Left forelimb (tissue), 1 donor: ENCODE measurements around the gene PLPP4.

Experiments used
- DNase-seq: peaks from one replicate; pipeline ENCODE4 v3.0.0-alpha.2; 2018; ENCODE audit warnings: low spot score

Gene PLPP4

DNA sequence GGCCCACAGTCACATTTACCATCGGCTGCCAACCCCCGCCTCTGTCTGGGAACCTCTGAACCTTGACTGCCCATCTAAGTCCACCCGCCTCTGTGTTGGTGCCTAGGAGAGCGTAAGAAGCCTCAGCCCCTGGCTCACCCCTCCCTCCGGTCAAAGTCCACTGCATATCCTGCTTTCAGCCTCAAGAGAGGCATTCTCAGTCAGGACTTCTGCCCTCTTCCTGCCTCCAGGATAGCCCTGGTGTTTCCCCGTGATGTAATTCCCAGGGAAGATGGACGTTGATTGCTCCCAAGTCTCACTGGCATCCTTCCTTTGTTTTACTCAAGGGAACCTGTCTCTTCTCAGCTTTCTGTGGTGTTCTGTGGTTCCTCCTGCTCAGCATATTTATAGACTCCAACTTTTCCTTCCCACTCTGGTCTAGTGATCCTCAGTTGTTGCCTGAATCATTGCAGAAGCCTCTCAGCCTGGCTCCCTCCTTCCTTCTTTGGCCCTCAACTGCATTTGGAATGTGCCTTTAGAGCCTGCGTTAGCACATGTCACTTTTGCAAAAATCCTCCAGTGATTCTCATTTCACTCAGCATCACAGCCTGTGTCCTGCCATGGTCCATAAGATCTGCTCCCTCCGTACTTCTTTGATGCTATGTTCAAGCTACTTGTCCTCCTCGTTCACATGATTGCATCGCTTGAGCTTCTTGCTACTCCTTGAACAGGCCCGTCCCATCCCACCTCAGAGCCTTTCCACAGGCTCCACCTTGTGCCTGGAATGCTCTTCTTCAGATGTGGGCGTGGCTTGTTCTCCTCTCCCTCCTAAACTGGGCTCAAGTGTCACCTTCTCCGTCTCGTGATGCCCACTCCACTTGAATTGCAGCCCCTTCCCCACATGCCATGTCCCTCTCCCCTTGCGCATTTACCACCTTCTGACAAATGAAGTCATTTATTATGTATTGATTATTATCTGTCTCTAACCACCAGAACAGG is 124.2 kb downstream of the PLPP4 start:
- no peak for DNase-seq

- no peak for DNase-seq
These were observed 125.7 kb downstream of the PLPP4 start for GRCh38 chr10:120582753-120583152.

DNA sequence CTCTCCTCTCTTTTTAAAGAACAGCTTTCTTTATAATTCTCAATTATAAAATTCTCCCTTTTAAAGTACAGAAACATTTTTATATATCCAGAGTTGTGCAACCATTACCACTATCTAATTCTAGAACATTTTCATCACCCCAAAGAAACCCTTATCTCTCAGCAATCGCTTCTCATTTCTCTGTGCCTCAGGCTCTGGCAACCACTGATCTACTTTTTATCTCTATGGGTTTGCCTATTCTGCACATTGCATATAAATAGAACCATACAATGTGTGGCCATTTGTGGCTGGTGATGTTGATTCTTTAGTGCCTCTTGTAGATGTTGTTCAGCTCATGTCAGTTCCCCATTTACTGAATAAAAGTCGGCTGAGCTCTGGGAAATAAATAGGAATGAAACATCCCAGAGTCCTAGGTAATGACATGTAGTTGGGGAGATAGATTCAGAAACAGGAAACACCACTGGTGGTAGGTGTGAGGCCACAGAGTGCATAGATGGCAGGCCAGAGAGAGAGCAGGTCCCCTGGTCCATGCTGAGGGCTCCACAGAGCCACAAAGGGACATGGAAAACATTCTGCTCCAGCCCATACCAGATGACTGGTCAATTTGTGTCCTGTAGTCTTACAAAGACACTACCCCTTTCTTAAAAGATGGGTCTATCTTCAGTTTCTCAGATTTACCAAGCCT is 126.5 kb downstream of the PLPP4 start:
- DNase-seq = no peak

DNA sequence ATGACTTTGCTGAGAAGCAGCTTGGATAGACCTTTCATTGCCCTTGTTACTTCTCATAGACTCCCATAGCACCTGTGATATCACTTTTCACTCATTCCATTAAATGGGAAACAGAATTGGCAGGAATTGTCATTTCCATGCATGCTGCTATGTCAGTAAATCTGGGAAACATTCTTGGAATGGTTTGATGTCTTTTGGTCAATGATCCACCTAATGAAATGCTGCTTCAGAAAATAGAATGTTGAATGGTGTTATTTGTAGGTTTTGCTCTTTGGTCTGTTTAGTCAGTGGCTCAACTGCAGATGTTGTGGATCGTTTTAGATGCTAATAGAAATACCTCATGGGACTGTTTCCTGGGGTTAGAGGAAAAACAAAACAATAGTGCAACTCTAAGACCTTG is 127.8 kb downstream of the PLPP4 start:
- DNase-seq = no peak

DNA sequence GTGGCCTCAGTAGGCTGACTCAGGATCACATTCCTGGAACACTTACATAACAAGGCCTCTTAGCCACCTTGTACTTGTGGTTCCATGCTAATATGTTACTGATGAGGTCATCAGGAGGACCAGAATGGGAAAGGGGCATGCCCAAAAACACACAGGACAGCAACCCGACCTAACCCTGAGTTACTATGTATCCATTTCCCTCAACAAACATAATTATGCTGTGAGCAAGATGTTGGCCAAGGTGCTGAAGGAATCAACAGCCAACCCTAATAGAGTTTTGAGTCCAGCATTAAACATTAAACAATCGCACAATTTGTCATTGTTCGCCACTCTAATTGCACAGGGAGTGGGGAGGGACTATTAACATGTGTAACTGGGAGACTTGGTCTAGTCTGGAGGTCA is 129.4 kb downstream of the PLPP4 start:
- no peak for DNase-seq

DNA sequence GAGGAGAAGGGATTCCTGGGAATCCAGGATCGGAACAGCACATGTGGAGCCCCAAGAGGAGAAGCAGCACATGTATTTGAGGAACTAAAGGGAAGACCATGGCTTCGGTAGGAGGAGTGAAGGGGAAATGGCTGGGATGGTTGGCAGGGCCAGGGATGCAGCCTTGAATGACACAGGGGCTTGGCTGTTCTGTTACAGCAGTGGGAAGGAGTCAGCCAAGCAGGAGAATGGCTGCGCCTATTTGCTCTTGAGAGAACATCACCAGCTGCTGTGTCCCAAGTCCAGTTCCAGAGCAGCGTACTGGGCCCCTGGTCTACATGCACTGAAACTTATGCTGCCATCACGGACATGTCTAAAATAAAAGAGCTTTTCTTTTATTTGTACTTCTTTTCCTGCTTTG is 130.0 kb downstream of the PLPP4 start:
- no peak for DNase-seq

GRCh38 chr10:120588311-120588710 is 131.3 kb downstream of the PLPP4 start:
- no peak for DNase-seq

- DNase-seq = no peak
These were observed 136.7 kb downstream of the PLPP4 start for GRCh38 chr10:120593693-120594092.

DNA sequence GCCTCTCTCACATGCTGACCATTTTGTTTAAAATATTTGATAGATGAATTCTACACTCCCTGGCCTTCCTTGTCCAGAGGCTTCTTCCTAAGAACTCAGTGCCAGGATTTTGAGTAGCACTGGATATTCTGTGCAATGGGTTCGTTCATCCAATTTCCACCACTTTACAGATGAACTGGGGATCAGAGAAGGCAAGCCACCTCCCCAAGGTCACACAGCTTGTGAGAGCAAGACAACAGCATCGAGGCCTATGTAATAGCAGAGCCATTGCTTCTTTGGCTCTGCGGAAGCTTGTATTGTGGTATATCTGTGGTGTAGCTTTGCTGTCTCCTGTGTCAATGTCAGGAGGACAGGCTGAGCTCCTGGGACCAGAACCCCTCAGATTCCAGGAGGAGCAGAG is 140.9 kb downstream of the PLPP4 start:
- DNase-seq = no peak

- no peak for DNase-seq
These were observed 141.4 kb downstream of the PLPP4 start for GRCh38 chr10:120598386-120598785.

DNA sequence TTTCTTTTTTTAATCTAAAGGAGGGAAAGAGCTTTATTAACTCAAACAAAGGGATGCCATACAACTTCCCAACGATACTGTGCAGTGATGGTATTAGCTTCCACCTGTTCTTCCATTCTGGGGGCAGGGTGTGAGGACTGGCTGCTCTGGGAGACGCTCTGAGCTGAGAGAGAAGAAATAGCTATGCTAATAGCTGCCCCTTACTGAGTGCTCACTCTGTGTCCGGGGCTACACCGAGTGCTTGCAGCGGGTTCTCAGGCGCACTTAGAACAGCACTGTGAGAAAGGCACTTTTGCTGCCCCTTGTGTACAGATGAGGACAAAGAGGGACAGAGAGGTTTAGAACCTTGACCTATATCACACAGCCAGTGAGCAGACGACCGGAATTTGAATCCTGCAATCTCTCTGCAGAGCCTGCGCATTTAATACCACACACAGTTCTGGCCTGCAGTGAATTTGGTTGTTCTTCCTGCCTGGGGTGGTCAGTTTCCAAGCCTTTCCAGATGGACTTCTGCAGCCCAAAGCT is 142.2 kb downstream of the PLPP4 start:
- DNase-seq = no peak

GRCh38 chr10:120600871-120601649 is 144.0 kb downstream of the PLPP4 start:
- no peak for DNase-seq

GRCh38 chr10:120601999-120602398 is 145.0 kb downstream of the PLPP4 start:
- no peak for DNase-seq

- no peak for DNase-seq
These were observed 148.4 kb downstream of the PLPP4 start for GRCh38 chr10:120605410-120605809.

- DNase-seq = no peak
These were observed 149.2 kb downstream of the PLPP4 start for GRCh38 chr10:120606051-120606764.

DNA sequence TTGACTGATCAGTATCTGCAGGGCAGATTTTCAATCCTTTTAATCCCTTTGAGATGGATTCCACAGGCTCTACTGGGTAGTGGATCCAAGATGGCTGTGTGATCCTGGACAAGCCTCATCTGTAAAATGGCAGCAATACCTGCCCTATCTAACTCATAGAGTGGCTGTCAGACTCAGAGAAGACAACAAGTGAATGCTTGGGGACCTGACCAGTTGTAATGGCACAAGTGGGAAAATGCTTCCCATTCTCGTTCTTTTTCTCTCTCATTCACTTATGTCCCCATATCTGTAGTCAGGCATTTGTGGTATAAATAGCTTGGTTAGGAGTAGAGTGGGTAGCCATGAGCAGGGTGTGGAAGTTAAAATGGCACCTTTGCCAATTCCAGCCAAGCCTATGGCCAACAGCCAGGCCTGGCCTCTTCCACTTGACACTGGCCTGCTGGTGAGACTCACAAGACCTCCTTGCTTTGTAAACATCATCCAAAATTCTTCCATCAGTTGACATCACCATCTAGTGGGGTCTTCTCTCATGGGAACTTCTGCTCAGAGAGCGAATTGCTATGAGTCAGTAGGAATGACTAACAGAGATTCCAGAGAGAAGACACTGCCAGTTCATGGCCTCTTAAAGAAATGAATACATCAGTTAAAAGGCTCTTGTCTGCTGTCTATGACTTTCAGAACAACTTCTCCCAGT is 150.1 kb downstream of the PLPP4 start:
- DNase-seq = no peak

DNA sequence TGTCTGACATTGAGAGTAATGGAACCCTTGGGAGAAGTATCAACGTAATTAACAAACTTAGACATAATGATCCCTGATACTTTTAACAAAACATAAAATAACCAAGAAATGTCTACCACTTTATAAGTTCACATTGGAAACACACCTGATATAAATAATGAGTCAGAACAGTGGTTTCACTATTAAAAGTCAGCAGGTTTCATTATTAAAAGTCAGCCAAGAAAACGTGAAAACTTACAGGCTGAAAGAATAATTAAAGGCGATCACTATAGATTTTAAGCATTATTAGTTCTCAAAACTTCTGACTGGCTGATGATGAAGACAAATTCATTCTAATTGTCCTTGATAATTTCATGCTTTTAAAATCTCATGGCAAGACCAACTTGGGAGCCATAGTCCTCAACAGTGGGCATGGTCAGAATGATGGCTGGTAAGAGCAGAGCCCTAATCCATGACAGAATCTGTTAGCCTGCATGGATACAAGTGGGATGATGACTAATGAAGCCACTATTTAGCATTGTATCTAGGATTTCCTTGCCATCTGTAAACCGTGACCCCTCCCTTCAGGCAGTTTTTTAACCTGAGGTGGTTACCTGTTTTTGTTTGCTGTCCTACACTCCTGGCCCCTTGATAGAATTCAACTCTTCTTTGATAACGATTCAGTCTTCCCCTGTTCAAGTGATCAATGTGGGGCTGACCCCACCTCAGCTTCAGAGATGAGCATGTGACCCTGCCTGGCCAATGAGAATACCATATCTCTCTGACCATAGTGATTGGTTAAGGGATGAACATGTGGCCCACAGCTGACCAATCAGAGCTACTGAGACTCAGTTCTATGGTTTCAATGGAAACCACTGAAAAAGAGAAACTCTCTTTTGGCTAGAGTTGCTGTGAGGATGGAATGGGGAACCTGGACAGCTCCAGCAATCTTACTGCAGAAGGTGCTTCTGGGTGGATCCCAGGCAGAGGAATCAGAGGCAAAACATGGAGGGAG is 151.0 kb downstream of the PLPP4 start:
- DNase-seq = no peak

- DNase-seq = no peak
These were observed 152.0 kb downstream of the PLPP4 start for GRCh38 chr10:120609006-120609405.

GRCh38 chr10:120610791-120611190 is 153.8 kb downstream of the PLPP4 start:
- no peak for DNase-seq

- no peak for DNase-seq
These were observed 155.7 kb downstream of the PLPP4 start for GRCh38 chr10:120612756-120613155.
